H9 (cell line): ENCODE data around the gene KAZN. TPM values are rescaled to one million over a fixed set of nuclear protein-coding genes. Genes with fewer than 3 reads are reported as not detected.

Experiments used
- DNase-seq: peaks from one replicate; pipeline ENCODE4 v3.0.0-alpha.2; 2017
- H2AFZ ChIP-seq: one replicate; pipeline ENCODE4 v1.6.1; 2013; ENCODE audit warnings: mild to moderate bottlenecking, low read length, control low read depth, moderate library complexity
- H2AK5ac ChIP-seq: 2 replicates; pipeline ENCODE4 v1.6.1; 2013; ENCODE audit warnings: low read length, control low read depth, mixed read lengths; ENCODE audit not compliant: insufficient read length
- H2BK120ac ChIP-seq: one replicate; pipeline ENCODE4 v1.6.1; 2013; ENCODE audit warnings: low read depth, mild to moderate bottlenecking, low read length, control low read depth, inconsistent platforms; ENCODE audit not compliant: poor library complexity, severe bottlenecking
- H2BK12ac ChIP-seq: 2 replicates; pipeline ENCODE4 v1.6.1; 2013; ENCODE audit warnings: low read length, control low read depth, mixed read lengths, low read depth; ENCODE audit not compliant: insufficient read length
- H2BK15ac ChIP-seq: 2 replicates; pipeline ENCODE4 v1.6.1; 2013; ENCODE audit warnings: low read depth, low read length, control low read depth
- H2BK20ac ChIP-seq: one replicate; pipeline ENCODE4 v1.6.1; 2013; ENCODE audit warnings: low read depth, mild to moderate bottlenecking, low read length, control low read depth, inconsistent platforms; ENCODE audit not compliant: poor library complexity, severe bottlenecking
- H2BK5ac ChIP-seq: 2 replicates; pipeline ENCODE4 v1.6.1; 2013; ENCODE audit warnings: low read length, control low read depth, mixed read lengths; ENCODE audit not compliant: insufficient read length
- H3K14ac ChIP-seq: 2 replicates; pipeline ENCODE4 v1.6.1; 2013; ENCODE audit warnings: low read length, control low read depth; ENCODE audit not compliant: insufficient read depth
- H3K18ac ChIP-seq: 2 replicates; pipeline ENCODE4 v1.6.1; 2013; ENCODE audit warnings: low read depth, mild to moderate bottlenecking, mixed read lengths, low read length, control low read depth; ENCODE audit not compliant: insufficient read length
- H3K23ac ChIP-seq: 2 replicates; pipeline ENCODE4 v1.6.1; 2013; ENCODE audit warnings: low read length, control low read depth, mixed read lengths, low read depth; ENCODE audit not compliant: insufficient read length
- H3K23me2 ChIP-seq: 2 replicates; pipeline ENCODE4 v1.6.1; 2013; ENCODE audit warnings: low read depth, mild to moderate bottlenecking, mixed read lengths, low read length, control low read depth; ENCODE audit not compliant: insufficient read length, poor library complexity, severe bottlenecking
- H3K27ac ChIP-seq: 2 replicates; pipeline ENCODE4 v1.5.1; 2013; ENCODE audit warnings: low read length, control low read depth, mixed read lengths, low read depth; ENCODE audit not compliant: insufficient read length
- H3K27me3 ChIP-seq: 2 replicates; pipeline ENCODE4 v1.6.1; 2013; ENCODE audit warnings: low read length, control low read depth, inconsistent platforms; ENCODE audit not compliant: insufficient read depth
- H3K4ac ChIP-seq: 2 replicates; pipeline ENCODE4 v1.6.1; 2013; ENCODE audit warnings: low read depth, mild to moderate bottlenecking, control low read depth, inconsistent platforms, low read length, moderate library complexity
- H3K4me1 ChIP-seq: 2 replicates; pipeline ENCODE4 v1.6.1; 2013; ENCODE audit warnings: low read length, control low read depth, inconsistent platforms; ENCODE audit not compliant: insufficient read depth
- H3K4me2 ChIP-seq: 2 replicates; pipeline ENCODE4 v1.6.1; 2013; ENCODE audit warnings: low read length, control low read depth, mixed read lengths; ENCODE audit not compliant: insufficient read length, insufficient read depth
- H3K56ac ChIP-seq: 2 replicates; pipeline ENCODE4 v1.6.1; 2013; ENCODE audit warnings: low read depth, mild to moderate bottlenecking, mixed read lengths, low read length, control low read depth; ENCODE audit not compliant: insufficient read length
- H3K79me1 ChIP-seq: 2 replicates; pipeline ENCODE4 v1.6.1; 2013; ENCODE audit warnings: low read depth, mild to moderate bottlenecking, moderate library complexity, low read length, control low read depth, inconsistent platforms; ENCODE audit not compliant: insufficient read depth, poor library complexity, severe bottlenecking
- H3K79me2 ChIP-seq: 2 replicates; pipeline ENCODE4 v1.6.1; 2013; ENCODE audit warnings: low read length, control low read depth, inconsistent platforms; ENCODE audit not compliant: insufficient read depth
- H3K9ac ChIP-seq: 2 replicates; pipeline ENCODE4 v1.6.1; 2013; ENCODE audit warnings: low read length, control low read depth, mixed read lengths; ENCODE audit not compliant: insufficient read length; ENCODE audit errors: extremely low read depth
- H3K9me3 ChIP-seq: one replicate; pipeline ENCODE4 v1.6.1; 2013; ENCODE audit warnings: low read depth, low read length, inconsistent platforms; ENCODE audit not compliant: control insufficient read depth
- H3T11ph ChIP-seq: one replicate; pipeline ENCODE4 v1.6.1; 2013; ENCODE audit warnings: mild to moderate bottlenecking, low read length, control low read depth, inconsistent platforms
- H4K20me1 ChIP-seq: one replicate; pipeline ENCODE4 v1.6.1; 2013; ENCODE audit not compliant: control insufficient read depth, insufficient read length, insufficient read depth
- H4K5ac ChIP-seq: 2 replicates; pipeline ENCODE4 v1.6.1; 2013; ENCODE audit warnings: low read depth, mild to moderate bottlenecking, mixed read lengths, low read length, control low read depth; ENCODE audit not compliant: insufficient read length
- H4K8ac ChIP-seq: replicated peaks from 2 replicates; pipeline ENCODE4 v1.6.1; 2013; ENCODE audit warnings: low read length, control low read depth, mixed read lengths, low read depth; ENCODE audit not compliant: insufficient read length
- H4K91ac ChIP-seq: 2 replicates; pipeline ENCODE4 v1.6.1; 2013; ENCODE audit warnings: low read depth, mild to moderate bottlenecking, moderate library complexity, mixed read lengths, low read length, control low read depth; ENCODE audit not compliant: insufficient read length
- H3K27ac Mint-ChIP-seq, 3 experiments: 2 replicates in 2 of 3; 3 replicates in 1 of 3; pipeline ENCODE4 v1.8.0; 2020 to 2021; ENCODE audit warnings: mixed read lengths in 3 of 3, mild to moderate bottlenecking in 1 of 3, moderate library complexity in 1 of 3
- H3K27me3 Mint-ChIP-seq: 2 replicates; pipeline ENCODE4 v1.8.0; 2021; ENCODE audit warnings: low read depth, mild to moderate bottlenecking, moderate library complexity, mixed read lengths
- H3K36me3 Mint-ChIP-seq, 3 experiments: 2 replicates in 2 of 3; 3 replicates in 1 of 3; pipeline ENCODE4 v1.8.0; 2020 to 2021; ENCODE audit warnings: low read depth in 3 of 3, mixed read lengths in 3 of 3; ENCODE audit not compliant: insufficient read depth in 1 of 3
- H3K4me1 Mint-ChIP-seq, 2 experiments: 2 replicates each; pipeline ENCODE4 v1.8.0; 2020; ENCODE audit warnings: mixed read lengths in 2 of 2
- H3K4me3 Mint-ChIP-seq, 2 experiments: 2 replicates in 1 of 2; 3 replicates in 1 of 2; pipeline ENCODE4 v1.8.0; 2020 to 2021; ENCODE audit warnings: mild to moderate bottlenecking in 2 of 2, mixed read lengths in 2 of 2, moderate library complexity in 1 of 2
- H3K9me3 Mint-ChIP-seq, 2 experiments: 2 replicates in 1 of 2; 3 replicates in 1 of 2; pipeline ENCODE4 v1.8.0; 2020; ENCODE audit warnings: mild to moderate bottlenecking in 2 of 2, mixed read lengths in 2 of 2, moderate library complexity in 1 of 2
- CTCF ChIP-seq: fragments of 200-600 bp; sonication (generic); conservative IDR thresholded peaks from 3 replicates; pipeline ENCODE4 v1.8.0; 2021; ENCODE audit warnings: antibody characterized with exemption, mild to moderate bottlenecking
- WGBS: extraction: QIAGEN DNeasy Blood & Tissue Kit; methylation state at CpG from one replicate; pipeline ENCODE4 v1.1.7; 2013; ENCODE audit warnings: missing lambda C conversion rate, low lambda C conversion rate, mixed read lengths; ENCODE audit not compliant: insufficient read length; ENCODE audit errors: extremely low coverage; 5-methylcytosine and 5-hydroxymethylcytosine counted together
- total RNA-seq: library from RNA; stranded (reverse); gene quantifications from 2 replicates; pipeline ENCODE4 v1.2.1, GENCODE V29; 2021

The KAZN gene
- total RNA-seq, 1 experiment from 2014 or later, result 7.6 TPM

- TF ChIP-seq CTCF, result no peak
- Mint-ChIP-seq H3K4me3 (no peak overlapping the region), H3K36me3 (no peaks in the 10 kb centered on the region), H3K27me3 (peaks cover 3% of the 10 kb centered on the region; the same call in 1 of the 2 replicates), H3K27ac (no peak overlapping the region), H3K4me1 (peaks cover 0 to 5% of the 10 kb centered on the region in 2 experiments; a peak in 1 of 4 replicates), H3K9me3 (no peaks in the 10 kb centered on the region)
- no peaks in the 10 kb centered on the region for H4K20me1 ChIP-seq
- no CpG with 5 or more reads among the region's 2 CpGs for WGBS
- no peak overlapping the region for H3K18ac ChIP-seq
- H2BK5ac ChIP-seq, result no peak overlapping the region
- no peaks in the 10 kb centered on the region for H3K79me1 ChIP-seq
- H4K8ac ChIP-seq, result no peak overlapping the region
- no peak for DNase-seq
- H3K23me2 ChIP-seq, result no peaks in the 10 kb centered on the region
- H3K79me2 ChIP-seq, result no peaks in the 10 kb centered on the region
- no peak overlapping the region for H2AFZ ChIP-seq
- H3K27ac ChIP-seq, result no peak overlapping the region
- H3T11ph ChIP-seq, result no peak overlapping the region
- H3K14ac ChIP-seq, result no peak overlapping the region
- no peak overlapping the region for H4K91ac ChIP-seq
- H3K4ac ChIP-seq, result no peak overlapping the region
- H2AK5ac ChIP-seq, result no peak overlapping the region
- no peak overlapping the region for H2BK120ac ChIP-seq
- H3K9ac ChIP-seq, result no peak overlapping the region
- no peak overlapping the region for H3K4me2 ChIP-seq
- H3K27me3 ChIP-seq, result no peaks in the 10 kb centered on the region
- H3K4me1 ChIP-seq, result no peaks in the 10 kb centered on the region
- no peak overlapping the region for H3K56ac ChIP-seq
- H4K5ac ChIP-seq, result no peak overlapping the region
- no peak overlapping the region for H2BK12ac ChIP-seq
- no peak overlapping the region for H3K23ac ChIP-seq
- H2BK20ac ChIP-seq, result no peak overlapping the region
- no peaks in the 10 kb centered on the region for H3K9me3 ChIP-seq
- H2BK15ac ChIP-seq, result no peak overlapping the region
Observed at GRCh38 chr1:15075817-15076216, 477.3 kb downstream of the KAZN start.
